OCI-LY1 (cell line): Measurements from ENCODE around the gene PTPN4.

Experiments used
- H2AFZ ChIP-seq: fragments of 200-600 bp; sonication (generic), shearing (Covaris generic); 2 replicates; pipeline ENCODE4 v1.6.0; 2014; ENCODE audit warnings: antibody characterized with exemption, mild to moderate bottlenecking, low read length
- H3F3A ChIP-seq: fragments of 200-600 bp; sonication (generic), shearing (Covaris generic); 2 replicates; pipeline ENCODE4 v1.6.0; 2014; ENCODE audit warnings: mild to moderate bottlenecking, antibody characterized with exemption, low read length, moderate library complexity; ENCODE audit not compliant: insufficient read depth
- H3K27ac ChIP-seq: fragments of 200-600 bp; sonication (generic); 2 replicates; pipeline ENCODE4 v1.5.1; 2014; ENCODE audit warnings: low read length, mixed run types, mild to moderate bottlenecking, low read depth; ENCODE audit not compliant: poor library complexity, severe bottlenecking
- H3K27me3 ChIP-seq: fragments of 200-600 bp; sonication (generic); 2 replicates; pipeline ENCODE4 v1.6.0; 2014; ENCODE audit warnings: antibody characterized with exemption, mild to moderate bottlenecking, low read length, moderate library complexity; ENCODE audit not compliant: insufficient read depth
- H3K36me3 ChIP-seq: fragments of 200-600 bp; sonication (generic); 2 replicates; pipeline ENCODE4 v1.6.1; 2014; ENCODE audit warnings: mild to moderate bottlenecking, antibody characterized with exemption, low read length, moderate library complexity, mixed read lengths; ENCODE audit not compliant: insufficient read depth
- H3K4me1 ChIP-seq: fragments of 200-600 bp; sonication (generic); 2 replicates; pipeline ENCODE4 v1.5.1; 2014; ENCODE audit warnings: mild to moderate bottlenecking, low read length, moderate library complexity; ENCODE audit not compliant: insufficient read depth, severe bottlenecking
- H3K4me2 ChIP-seq: fragments of 200-600 bp; sonication (generic), shearing (Covaris generic); 2 replicates; pipeline ENCODE4 v1.6.1; 2014; ENCODE audit warnings: low read length
- H3K4me3 ChIP-seq: fragments of 200-600 bp; sonication (generic); 2 replicates; pipeline ENCODE4 v1.5.1; 2014; ENCODE audit warnings: low read length, low read depth, mild to moderate bottlenecking, mixed read lengths; ENCODE audit not compliant: poor library complexity, severe bottlenecking
- H3K79me2 ChIP-seq: fragments of 200-600 bp; shearing (Covaris generic); 2 replicates; pipeline ENCODE4 v1.6.1; 2016; ENCODE audit warnings: mixed run types, low read length, mixed read lengths; ENCODE audit not compliant: insufficient read depth
- H3K9ac ChIP-seq: fragments of 200-600 bp; sonication (generic), shearing (Covaris generic); 2 replicates; pipeline ENCODE4 v1.6.1; 2014; ENCODE audit warnings: mild to moderate bottlenecking, low read length, mixed read lengths
- H3K9me2 ChIP-seq: fragments of 200-600 bp; sonication (generic), shearing (Covaris generic); 2 replicates; pipeline ENCODE4 v1.6.1; 2014; ENCODE audit warnings: low read depth, mild to moderate bottlenecking, low read length, mixed read lengths
- H3K9me3 ChIP-seq: fragments of 200-600 bp; shearing (Covaris generic); 2 replicates; pipeline ENCODE4 v1.6.1; 2014; ENCODE audit warnings: low read length, mixed read lengths
- H4K20me1 ChIP-seq: fragments of 200-600 bp; sonication (generic), shearing (Covaris generic); 2 replicates; pipeline ENCODE4 v1.6.0; 2016; ENCODE audit warnings: mild to moderate bottlenecking, low read length; ENCODE audit not compliant: insufficient read depth
- CTCF ChIP-seq: fragments of 200-600 bp; sonication (generic), shearing (Covaris generic); IDR thresholded peaks from 2 replicates; pipeline ENCODE4 v1.5.1; 2017; ENCODE audit warnings: mild to moderate bottlenecking, antibody characterized with exemption, low read length, moderate library complexity, mixed read lengths
- EZH2 ChIP-seq: fragments of 200-600 bp; sonication (generic), shearing (Covaris generic); IDR thresholded peaks from 2 replicates; pipeline ENCODE4 v1.8.0; 2017; ENCODE audit warnings: borderline replicate concordance, mixed run types, mild to moderate bottlenecking, antibody characterized with exemption, low read length, moderate library complexity, mixed read lengths

Gene PTPN4

GRCh38 chr2:119864318-119864717, 104.6 kb downstream of the PTPN4 start:
- TF ChIP-seq CTCF (no peak), EZH2 (no peak)
- Histone ChIP-seq H3K27me3 (no peaks in the 10 kb centered on the region), H3K36me3 (no peaks in the 10 kb centered on the region), H4K20me1 (no peaks in the 10 kb centered on the region), H3K4me2 (peak overlapping the region; percentile 14; the same call in 1 of the 2 replicates), H3K4me3 (no peak overlapping the region), H3F3A (no peaks in the 10 kb centered on the region), H3K79me2 (no peaks in the 10 kb centered on the region), H3K9me3 (no peaks in the 10 kb centered on the region), H2AFZ (no peak overlapping the region), H3K4me1 (peaks cover 22% of the 10 kb centered on the region), H3K9me2 (no peaks in the 10 kb centered on the region), H3K27ac (peak overlapping the region; percentile 54), H3K9ac (no peak overlapping the region)

GRCh38 chr2:119871725-119872124, 112.0 kb downstream of the PTPN4 start:
- Histone ChIP-seq H3K4me1 (no peaks in the 10 kb centered on the region), H3K9me2 (no peaks in the 10 kb centered on the region), H3K36me3 (no peaks in the 10 kb centered on the region), H4K20me1 (no peaks in the 10 kb centered on the region), H3F3A (no peaks in the 10 kb centered on the region), H3K79me2 (no peaks in the 10 kb centered on the region), H3K9me3 (no peaks in the 10 kb centered on the region), H3K27ac (no peak overlapping the region), H2AFZ (no peak overlapping the region), H3K4me3 (no peak overlapping the region), H3K4me2 (no peak overlapping the region), H3K9ac (no peak overlapping the region), H3K27me3 (no peaks in the 10 kb centered on the region)
- TF ChIP-seq EZH2, result no peak
- no peak for TF ChIP-seq CTCF

DNA sequence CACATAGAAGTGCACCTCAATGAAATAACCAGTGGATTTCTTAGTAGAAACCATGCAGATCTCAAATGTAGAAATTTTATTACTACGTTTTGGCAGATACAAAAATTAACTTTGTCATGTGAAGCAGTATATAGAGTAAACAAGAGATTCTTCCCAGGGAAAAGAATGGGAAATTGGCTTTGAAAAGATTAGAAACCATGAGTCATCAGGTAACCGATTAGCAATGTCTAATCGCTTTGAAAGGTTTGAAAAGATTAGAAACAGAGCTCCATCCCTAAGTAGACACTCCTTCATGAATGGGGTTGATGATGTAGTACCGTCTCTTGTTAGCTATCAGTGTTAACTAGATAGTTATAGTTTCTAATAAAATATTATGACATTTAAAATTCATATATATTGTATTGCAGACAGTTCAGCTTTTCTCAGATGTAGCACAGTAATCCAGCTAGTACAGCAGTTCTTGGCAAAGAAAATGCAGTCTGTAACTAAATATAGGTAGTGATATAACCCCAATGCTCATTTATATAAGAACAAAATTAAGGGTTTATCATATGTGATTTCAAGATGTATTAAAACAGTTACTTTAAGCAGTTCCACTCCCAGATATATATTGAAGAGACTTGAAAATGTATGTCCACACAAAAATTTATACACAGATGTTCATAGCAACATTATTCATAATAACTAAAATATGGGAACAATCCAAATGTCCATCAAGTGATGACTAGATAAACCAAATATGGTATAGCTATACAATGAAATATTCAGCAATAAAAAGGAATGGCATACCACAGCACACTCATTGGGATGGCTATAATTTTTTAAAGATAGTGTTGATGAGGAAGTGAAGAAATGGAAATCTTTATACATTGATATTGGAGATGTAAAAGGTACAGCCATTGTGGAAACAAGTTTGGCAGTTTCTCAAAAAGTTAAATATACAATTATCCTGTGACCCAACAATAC, 113.9 kb downstream of the PTPN4 start:
- Histone ChIP-seq H3K4me2 (no peak overlapping the region), H3K36me3 (no peaks in the 10 kb centered on the region), H3K27me3 (no peaks in the 10 kb centered on the region), H3F3A (no peaks in the 10 kb centered on the region), H3K27ac (no peak overlapping the region), H3K4me3 (no peak overlapping the region), H3K4me1 (no peaks in the 10 kb centered on the region), H4K20me1 (no peaks in the 10 kb centered on the region), H2AFZ (no peak overlapping the region), H3K9me3 (no peaks in the 10 kb centered on the region), H3K79me2 (no peaks in the 10 kb centered on the region), H3K9me2 (no peaks in the 10 kb centered on the region), H3K9ac (no peak overlapping the region)
- TF ChIP-seq EZH2, result no peak
- TF ChIP-seq CTCF, result no peak
